Vagina (tissue), 2 donors: ENCODE measurements around the gene CMTM4.

Experiments
- CTCF ChIP-seq, 3 experiments: fragments of 450-650 bp in 2 of 3; fragments of 200-600 bp in 1 of 3; sonication (generic) in 1 of 3; IDR thresholded peaks; one replicate each; pipeline ENCODE4 v1.5.1; 2017 to 2019; ENCODE audit warnings: antibody characterized with exemption in 3 of 3, mild to moderate bottlenecking in 2 of 3, moderate library complexity in 2 of 3
- POLR2A ChIP-seq, 2 donors: fragments of 450-650 bp; IDR thresholded peaks; one replicate each; pipeline ENCODE4 v1.6.1; 2017; ENCODE audit warnings: antibody characterized with exemption in 2 of 2, mild to moderate bottlenecking in 2 of 2, moderate library complexity in 2 of 2
- POLR2AphosphoS5 ChIP-seq, 2 donors: sonication (generic); formaldehyde crosslinking; IDR thresholded peaks; one replicate each; pipeline ENCODE4 v1.9.0; 2017; ENCODE audit warnings: antibody characterized with exemption in 2 of 2, mild to moderate bottlenecking in 2 of 2, low read depth in 1 of 2; ENCODE audit not compliant: insufficient read depth in 1 of 2

- TF ChIP-seq POLR2A (IDR thresholded peaks at IDR 0.05) (no peak), POLR2AphosphoS5 (IDR thresholded peaks at IDR 0.05; ENCODE audit: insufficient read depth in 1 of 2, low read depth in 1 of 2) (no peak), CTCF (IDR thresholded peaks at IDR 0.05) (no peak)
These were observed 19.9 kb downstream of the CMTM4 start for GRCh38 chr16:66676599-66676998.
